ENCODE results near the gene FAM151A.

FAM151A gene

DNA sequence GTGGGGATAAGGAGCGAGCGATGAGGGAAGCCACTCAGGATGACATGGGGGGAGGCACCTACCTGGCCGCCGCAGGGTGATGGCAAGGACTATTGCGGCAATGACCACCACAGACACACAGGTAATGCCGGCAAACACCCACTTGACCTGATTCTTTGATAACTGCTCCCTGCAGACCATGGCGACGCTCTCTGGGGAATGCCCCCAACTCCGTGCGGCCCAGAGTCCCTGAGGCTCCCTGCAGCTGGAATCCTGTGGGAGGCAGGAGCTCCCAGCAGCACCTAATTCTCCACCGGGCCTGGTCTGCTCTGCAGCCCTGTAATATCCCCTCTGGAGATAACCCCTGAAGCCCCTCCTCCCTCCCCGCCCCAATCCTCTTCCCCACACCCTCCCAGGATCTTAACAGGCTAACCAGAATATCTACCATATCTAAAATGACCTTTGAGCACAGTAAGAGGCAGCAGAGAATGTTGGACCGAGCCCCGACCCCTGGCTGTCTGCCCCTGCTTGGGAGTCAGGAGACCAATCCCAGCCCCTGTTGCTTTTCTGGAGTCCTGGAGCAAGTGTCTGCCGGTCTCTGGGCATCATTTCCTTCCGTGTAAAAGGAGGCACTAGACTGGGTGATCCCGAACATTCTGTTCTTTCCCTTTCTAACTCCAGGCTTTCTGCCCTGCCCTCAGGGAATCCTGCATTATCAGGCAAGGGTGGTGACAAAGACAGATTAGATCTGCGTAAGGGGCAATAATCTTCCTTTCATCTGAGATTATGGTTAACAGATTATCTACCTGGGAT lies at the start of gene FAM151A:
TSS of gene FAM151A (minus strand) at position 310 of the 792 bp plus-strand sequence. CDS start at position 180, 130 bp downstream.
- Histone ChIP-seq H3K4me3 (replicated peaks; ENCODE audit: low read depth, low read length) (no peak within 1 kb of the TSS), H3K27me3 (replicated peaks; ENCODE audit: control insufficient read depth, insufficient read depth, low read length) (no peaks in the 10 kb centered on the region), H3K36me3 (ENCODE audit: control insufficient read depth, insufficient read depth, low read length) (no peaks in the 10 kb centered on the region)
- TF ChIP-seq, protein P1, sequence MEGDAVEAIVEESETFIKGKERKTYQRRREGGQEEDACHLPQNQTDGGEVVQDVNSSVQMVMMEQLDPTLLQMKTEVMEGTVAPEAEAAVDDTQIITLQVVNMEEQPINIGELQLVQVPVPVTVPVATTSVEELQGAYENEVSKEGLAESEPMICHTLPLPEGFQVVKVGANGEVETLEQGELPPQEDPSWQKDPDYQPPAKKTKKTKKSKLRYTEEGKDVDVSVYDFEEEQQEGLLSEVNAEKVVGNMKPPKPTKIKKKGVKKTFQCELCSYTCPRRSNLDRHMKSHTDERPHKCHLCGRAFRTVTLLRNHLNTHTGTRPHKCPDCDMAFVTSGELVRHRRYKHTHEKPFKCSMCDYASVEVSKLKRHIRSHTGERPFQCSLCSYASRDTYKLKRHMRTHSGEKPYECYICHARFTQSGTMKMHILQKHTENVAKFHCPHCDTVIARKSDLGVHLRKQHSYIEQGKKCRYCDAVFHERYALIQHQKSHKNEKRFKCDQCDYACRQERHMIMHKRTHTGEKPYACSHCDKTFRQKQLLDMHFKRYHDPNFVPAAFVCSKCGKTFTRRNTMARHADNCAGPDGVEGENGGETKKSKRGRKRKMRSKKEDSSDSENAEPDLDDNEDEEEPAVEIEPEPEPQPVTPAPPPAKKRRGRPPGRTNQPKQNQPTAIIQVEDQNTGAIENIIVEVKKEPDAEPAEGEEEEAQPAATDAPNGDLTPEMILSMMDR (IDR thresholded peaks at IDR 0.05; ENCODE audit: insufficient read depth, low read length, poor library complexity, severe bottlenecking): no peak
- no peak for DNase-seq (ENCODE audit: extremely low read depth, insufficient read length)

DNA sequence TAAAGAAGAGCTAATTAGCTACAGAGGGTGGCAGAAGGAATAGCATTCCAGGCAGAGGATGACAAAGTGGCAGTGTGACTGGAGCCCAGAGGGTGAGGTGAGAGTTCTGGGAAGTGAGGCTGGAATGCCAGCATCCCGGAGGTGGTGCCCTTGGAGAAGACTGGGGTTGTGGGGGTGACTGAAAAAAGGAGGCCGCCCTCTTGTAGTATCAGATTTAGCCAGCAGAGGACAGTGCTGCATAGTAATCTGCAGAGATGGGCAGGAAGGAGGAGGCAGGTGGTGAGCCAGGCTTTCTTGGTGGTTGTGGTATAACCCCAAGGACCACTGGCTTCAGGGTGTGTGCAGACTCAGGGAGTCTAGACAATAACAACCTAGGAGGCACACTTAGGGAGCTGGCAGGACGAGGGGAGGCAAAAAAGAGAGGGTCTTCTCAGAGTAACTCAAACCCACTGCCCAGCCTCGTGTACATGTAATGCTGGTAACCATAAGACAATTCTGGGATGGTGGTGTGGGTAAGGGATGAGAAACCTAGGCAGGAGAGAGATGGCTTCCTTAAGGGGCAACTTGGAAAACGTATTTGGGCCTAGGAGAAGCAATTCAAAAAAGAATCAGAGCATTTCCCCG lies 48.8 kb upstream of the FAM151A start:
- DNase-seq (ENCODE audit: extremely low read depth, insufficient read length): peak; percentile 17
- TF ChIP-seq, protein P1 (IDR thresholded peaks at IDR 0.05; ENCODE audit: insufficient read depth, low read length, poor library complexity, severe bottlenecking): peak; percentile 95
- Histone ChIP-seq H3K36me3 (ENCODE audit: control insufficient read depth, insufficient read depth, low read length) (no peaks in the 10 kb centered on the region), H3K4me3 (replicated peaks; ENCODE audit: low read depth, low read length) (no peak overlapping the region), H3K27me3 (replicated peaks; ENCODE audit: control insufficient read depth, insufficient read depth, low read length) (no peaks in the 10 kb centered on the region)

DNA sequence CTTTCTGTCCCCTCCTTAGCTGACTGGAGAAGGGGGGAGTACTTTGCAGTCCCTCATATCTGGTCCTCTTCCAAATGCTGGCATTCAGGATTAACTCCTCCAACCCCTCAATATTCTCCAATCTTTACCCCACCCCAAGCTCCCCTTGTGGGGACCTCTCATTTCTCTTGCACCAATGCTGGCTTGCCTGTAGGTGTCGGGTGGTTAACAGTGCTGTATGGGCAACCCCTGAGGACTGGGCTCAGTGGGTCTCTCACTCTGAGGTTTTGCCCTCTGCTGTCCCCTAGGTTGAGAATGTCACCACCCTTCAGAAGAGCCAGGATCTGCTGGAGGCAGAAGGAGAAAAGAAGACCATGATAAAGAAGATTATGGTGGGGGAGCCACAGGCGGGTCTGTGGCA lies 45.2 kb upstream of the FAM151A start:
- no peaks in the 10 kb centered on the region for H3K36me3 ChIP-seq (ENCODE audit: control insufficient read depth, insufficient read depth, low read length)
- H3K27me3 ChIP-seq (replicated peaks; ENCODE audit: control insufficient read depth, insufficient read depth, low read length): no peaks in the 10 kb centered on the region; the same call in 1 of the 2 replicates
- DNase-seq (ENCODE audit: extremely low read depth, insufficient read length): no peak
- no peak overlapping the region for H3K4me3 ChIP-seq (replicated peaks; ENCODE audit: low read depth, low read length)
- TF ChIP-seq, protein P1 (IDR thresholded peaks at IDR 0.05; ENCODE audit: insufficient read depth, low read length, poor library complexity, severe bottlenecking): no peak

DNA sequence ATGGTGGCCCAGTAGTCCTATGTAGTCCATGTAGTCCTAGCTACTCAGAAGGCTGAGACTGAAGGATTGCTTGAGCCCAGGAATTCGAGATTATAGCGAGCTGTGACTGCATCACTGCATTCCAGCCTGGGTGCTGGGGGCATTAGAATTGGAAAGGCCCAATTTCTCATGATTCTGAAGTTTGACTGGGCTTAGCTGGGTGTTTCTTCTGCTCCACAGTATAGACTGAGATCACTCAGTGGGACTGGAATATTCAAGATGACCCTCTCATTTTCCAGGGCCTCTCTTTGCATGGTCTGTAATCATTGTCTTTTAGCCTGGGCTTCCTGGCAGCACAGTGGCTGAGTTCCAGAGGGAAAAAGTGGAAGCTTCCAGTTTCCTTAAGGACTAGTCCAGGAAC lies 44.5 kb upstream of the FAM151A start:
- H3K36me3 ChIP-seq (ENCODE audit: control insufficient read depth, insufficient read depth, low read length): no peaks in the 10 kb centered on the region
- DNase-seq (ENCODE audit: extremely low read depth, insufficient read length): no peak
- TF ChIP-seq, protein P1 (IDR thresholded peaks at IDR 0.05; ENCODE audit: insufficient read depth, low read length, poor library complexity, severe bottlenecking): no peak
- H3K27me3 ChIP-seq (replicated peaks; ENCODE audit: control insufficient read depth, insufficient read depth, low read length): no peaks in the 10 kb centered on the region; the same call in 1 of the 2 replicates
- no peak overlapping the region for H3K4me3 ChIP-seq (replicated peaks; ENCODE audit: low read depth, low read length)

DNA sequence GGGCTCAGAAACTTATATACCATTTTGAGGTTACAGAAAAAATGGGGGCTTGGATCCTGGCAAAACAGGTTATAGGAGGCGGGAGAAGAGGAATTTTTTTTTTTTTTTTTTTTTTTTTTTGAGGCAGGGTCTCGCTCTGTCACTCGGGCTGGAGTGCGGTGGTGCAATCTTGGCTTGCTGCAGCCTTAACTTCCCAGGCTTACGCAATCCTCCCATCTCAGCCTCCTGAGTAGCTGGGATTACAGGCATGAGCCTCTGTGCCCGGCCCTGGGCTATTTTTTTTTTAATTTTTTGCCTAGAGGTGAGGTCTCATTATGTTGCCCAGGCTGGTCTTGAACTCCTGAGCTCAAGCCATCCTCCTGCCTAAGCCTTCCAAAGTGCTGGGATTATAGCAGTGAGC lies 43.0 kb upstream of the FAM151A start:
- no peaks in the 10 kb centered on the region; the same call in 1 of the 2 replicates for H3K27me3 ChIP-seq (replicated peaks; ENCODE audit: control insufficient read depth, insufficient read depth, low read length)
- H3K4me3 ChIP-seq (replicated peaks; ENCODE audit: low read depth, low read length): no peak overlapping the region
- no peaks in the 10 kb centered on the region for H3K36me3 ChIP-seq (ENCODE audit: control insufficient read depth, insufficient read depth, low read length)
- no peak for DNase-seq (ENCODE audit: extremely low read depth, insufficient read length)
- TF ChIP-seq, protein P1 (IDR thresholded peaks at IDR 0.05; ENCODE audit: insufficient read depth, low read length, poor library complexity, severe bottlenecking): no peak
